ENCODE measurements around the gene BACH2. TPM values are rescaled to one million over a fixed set of nuclear protein-coding genes. Genes with fewer than 3 reads are reported as not detected.
A peak's percentile ranks its signal among the peaks of the same experiment; 100 is the strongest.

BACH2 gene
- polyA plus RNA-seq, 1 donor from 2014 or later, result 45.5 TPM

DNA sequence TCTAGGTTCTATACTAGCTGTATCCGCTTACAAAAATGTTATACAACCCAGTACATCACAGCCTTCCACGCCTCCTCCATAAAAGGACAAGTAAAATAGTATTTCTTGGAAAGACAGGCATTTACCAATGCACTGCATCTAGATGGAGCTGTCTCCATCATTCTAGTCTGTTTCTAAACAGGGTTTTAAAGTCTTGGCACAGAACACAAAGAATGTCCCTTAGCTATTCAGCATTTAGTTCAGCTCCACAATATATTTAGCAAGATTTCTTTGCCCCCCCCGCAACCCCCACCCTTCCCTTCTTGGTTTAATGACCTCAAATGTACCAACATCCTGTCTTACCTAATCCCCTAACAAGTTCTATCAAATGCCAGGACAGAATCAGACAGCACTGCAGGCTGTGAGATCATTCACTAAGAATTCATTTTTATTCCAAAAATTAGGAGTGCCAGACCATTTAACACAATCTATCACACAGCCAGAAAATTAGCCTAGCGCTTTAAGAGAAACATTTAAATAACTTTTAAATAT is 198.6 kb downstream of the BACH2 start:
- Histone ChIP-seq H3K9me3 (ENCODE audit: low read length) (no peaks in the 10 kb centered on the region), H3K36me3 (ENCODE audit: insufficient read depth, low read length) (no peaks in the 10 kb centered on the region), H3K79me2 (replicated peaks; ENCODE audit: insufficient read depth, low read length) (peaks cover 12% of the 10 kb centered on the region), H3K9ac (ENCODE audit: low read length) (no peak overlapping the region), H3K9me2 (ENCODE audit: insufficient read depth, low read length) (no peaks in the 10 kb centered on the region), H2AFZ (ENCODE audit: low read depth, low read length) (no peak overlapping the region), H4K20me1 (ENCODE audit: insufficient read depth) (no peaks in the 10 kb centered on the region), H3F3A (ENCODE audit: insufficient read depth, low read length, poor library complexity, severe bottlenecking) (no peaks in the 10 kb centered on the region), H3K27me3 (ENCODE audit: insufficient read depth, low read depth, low read length) (no peaks in the 10 kb centered on the region), H3K27ac (ENCODE audit: low read length) (no peak overlapping the region), H3K4me3 (ENCODE audit: low read length) (no peak overlapping the region), H3K4me2 (ENCODE audit: low read length) (no peak overlapping the region)
- TF ChIP-seq, protein P1, sequence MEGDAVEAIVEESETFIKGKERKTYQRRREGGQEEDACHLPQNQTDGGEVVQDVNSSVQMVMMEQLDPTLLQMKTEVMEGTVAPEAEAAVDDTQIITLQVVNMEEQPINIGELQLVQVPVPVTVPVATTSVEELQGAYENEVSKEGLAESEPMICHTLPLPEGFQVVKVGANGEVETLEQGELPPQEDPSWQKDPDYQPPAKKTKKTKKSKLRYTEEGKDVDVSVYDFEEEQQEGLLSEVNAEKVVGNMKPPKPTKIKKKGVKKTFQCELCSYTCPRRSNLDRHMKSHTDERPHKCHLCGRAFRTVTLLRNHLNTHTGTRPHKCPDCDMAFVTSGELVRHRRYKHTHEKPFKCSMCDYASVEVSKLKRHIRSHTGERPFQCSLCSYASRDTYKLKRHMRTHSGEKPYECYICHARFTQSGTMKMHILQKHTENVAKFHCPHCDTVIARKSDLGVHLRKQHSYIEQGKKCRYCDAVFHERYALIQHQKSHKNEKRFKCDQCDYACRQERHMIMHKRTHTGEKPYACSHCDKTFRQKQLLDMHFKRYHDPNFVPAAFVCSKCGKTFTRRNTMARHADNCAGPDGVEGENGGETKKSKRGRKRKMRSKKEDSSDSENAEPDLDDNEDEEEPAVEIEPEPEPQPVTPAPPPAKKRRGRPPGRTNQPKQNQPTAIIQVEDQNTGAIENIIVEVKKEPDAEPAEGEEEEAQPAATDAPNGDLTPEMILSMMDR (IDR thresholded peaks at IDR 0.05; ENCODE audit: poor library complexity, severe bottlenecking), result peak; percentile 54
- TF ChIP-seq EZH2 (IDR thresholded peaks at IDR 0.05; ENCODE audit: borderline replicate concordance, insufficient read depth, low read length, poor library complexity, severe bottlenecking) (no peak), RAD21 (conservative IDR thresholded peaks at IDR 0.05) (peak; percentile 41), SMC3 (conservative IDR thresholded peaks at IDR 0.05; ENCODE audit: poor library complexity) (no peak), POLR2AphosphoS5 (IDR thresholded peaks at IDR 0.05) (no peak)
- TF ChIP-seq, protein P2, sequence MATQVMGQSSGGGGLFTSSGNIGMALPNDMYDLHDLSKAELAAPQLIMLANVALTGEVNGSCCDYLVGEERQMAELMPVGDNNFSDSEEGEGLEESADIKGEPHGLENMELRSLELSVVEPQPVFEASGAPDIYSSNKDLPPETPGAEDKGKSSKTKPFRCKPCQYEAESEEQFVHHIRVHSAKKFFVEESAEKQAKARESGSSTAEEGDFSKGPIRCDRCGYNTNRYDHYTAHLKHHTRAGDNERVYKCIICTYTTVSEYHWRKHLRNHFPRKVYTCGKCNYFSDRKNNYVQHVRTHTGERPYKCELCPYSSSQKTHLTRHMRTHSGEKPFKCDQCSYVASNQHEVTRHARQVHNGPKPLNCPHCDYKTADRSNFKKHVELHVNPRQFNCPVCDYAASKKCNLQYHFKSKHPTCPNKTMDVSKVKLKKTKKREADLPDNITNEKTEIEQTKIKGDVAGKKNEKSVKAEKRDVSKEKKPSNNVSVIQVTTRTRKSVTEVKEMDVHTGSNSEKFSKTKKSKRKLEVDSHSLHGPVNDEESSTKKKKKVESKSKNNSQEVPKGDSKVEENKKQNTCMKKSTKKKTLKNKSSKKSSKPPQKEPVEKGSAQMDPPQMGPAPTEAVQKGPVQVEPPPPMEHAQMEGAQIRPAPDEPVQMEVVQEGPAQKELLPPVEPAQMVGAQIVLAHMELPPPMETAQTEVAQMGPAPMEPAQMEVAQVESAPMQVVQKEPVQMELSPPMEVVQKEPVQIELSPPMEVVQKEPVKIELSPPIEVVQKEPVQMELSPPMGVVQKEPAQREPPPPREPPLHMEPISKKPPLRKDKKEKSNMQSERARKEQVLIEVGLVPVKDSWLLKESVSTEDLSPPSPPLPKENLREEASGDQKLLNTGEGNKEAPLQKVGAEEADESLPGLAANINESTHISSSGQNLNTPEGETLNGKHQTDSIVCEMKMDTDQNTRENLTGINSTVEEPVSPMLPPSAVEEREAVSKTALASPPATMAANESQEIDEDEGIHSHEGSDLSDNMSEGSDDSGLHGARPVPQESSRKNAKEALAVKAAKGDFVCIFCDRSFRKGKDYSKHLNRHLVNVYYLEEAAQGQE (IDR thresholded peaks at IDR 0.05; ENCODE audit: borderline replicate concordance), result no peak

DNA sequence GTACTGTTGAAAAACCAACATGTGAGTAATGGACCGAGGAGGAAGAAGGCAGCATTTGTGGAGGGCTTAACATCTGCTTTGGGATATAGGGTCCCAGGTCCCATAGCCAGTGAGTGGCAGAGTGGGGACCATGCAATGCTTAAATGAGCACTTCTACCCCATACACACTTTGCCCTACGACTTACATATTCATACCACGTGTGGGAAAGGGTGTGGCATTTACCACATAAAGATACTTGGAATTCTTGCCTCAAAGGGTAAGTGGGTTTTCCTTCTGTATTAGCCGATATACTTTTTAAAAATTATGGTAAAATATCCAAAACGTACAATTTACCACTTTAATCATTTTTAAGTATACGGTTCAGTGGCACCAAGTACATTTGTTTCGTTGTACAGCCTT is 199.3 kb downstream of the BACH2 start:
- TF ChIP-seq SMC3 (conservative IDR thresholded peaks at IDR 0.05; ENCODE audit: poor library complexity) (no peak), EZH2 (IDR thresholded peaks at IDR 0.05; ENCODE audit: borderline replicate concordance, insufficient read depth, low read length, poor library complexity, severe bottlenecking) (no peak), MXI1 (conservative IDR thresholded peaks at IDR 0.05; ENCODE audit: poor library complexity, severe bottlenecking) (no peak), EP300 (conservative IDR thresholded peaks at IDR 0.05; ENCODE audit: poor library complexity, severe bottlenecking) (no peak), POLR2AphosphoS5 (IDR thresholded peaks at IDR 0.05) (no peak), TAF1 (IDR thresholded peaks at IDR 0.05; ENCODE audit: low read depth) (no peak), RAD21 (conservative IDR thresholded peaks at IDR 0.05) (no peak)
- TF ChIP-seq, protein P1 (IDR thresholded peaks at IDR 0.05; ENCODE audit: poor library complexity, severe bottlenecking), result no peak
- TF ChIP-seq, protein P2 (IDR thresholded peaks at IDR 0.05; ENCODE audit: borderline replicate concordance), result no peak
- Histone ChIP-seq H3K9me3 (ENCODE audit: low read length) (no peaks in the 10 kb centered on the region), H3K4me3 (ENCODE audit: low read length) (no peak overlapping the region), H3K79me2 (replicated peaks; ENCODE audit: insufficient read depth, low read length) (peaks cover 19% of the 10 kb centered on the region), H3K36me3 (ENCODE audit: insufficient read depth, low read length) (no peaks in the 10 kb centered on the region), H3F3A (ENCODE audit: insufficient read depth, low read length, poor library complexity, severe bottlenecking) (no peaks in the 10 kb centered on the region), H3K4me2 (ENCODE audit: low read length) (no peak overlapping the region), H3K27ac (ENCODE audit: low read length) (no peak overlapping the region), H3K27me3 (ENCODE audit: insufficient read depth, low read depth, low read length) (no peaks in the 10 kb centered on the region), H2AFZ (ENCODE audit: low read depth, low read length) (no peak overlapping the region), H4K20me1 (ENCODE audit: insufficient read depth) (no peaks in the 10 kb centered on the region), H3K9me2 (ENCODE audit: insufficient read depth, low read length) (no peaks in the 10 kb centered on the region), H3K9ac (ENCODE audit: low read length) (no peak overlapping the region)
